ENCODE results near the gene PSMD2.

DNA sequence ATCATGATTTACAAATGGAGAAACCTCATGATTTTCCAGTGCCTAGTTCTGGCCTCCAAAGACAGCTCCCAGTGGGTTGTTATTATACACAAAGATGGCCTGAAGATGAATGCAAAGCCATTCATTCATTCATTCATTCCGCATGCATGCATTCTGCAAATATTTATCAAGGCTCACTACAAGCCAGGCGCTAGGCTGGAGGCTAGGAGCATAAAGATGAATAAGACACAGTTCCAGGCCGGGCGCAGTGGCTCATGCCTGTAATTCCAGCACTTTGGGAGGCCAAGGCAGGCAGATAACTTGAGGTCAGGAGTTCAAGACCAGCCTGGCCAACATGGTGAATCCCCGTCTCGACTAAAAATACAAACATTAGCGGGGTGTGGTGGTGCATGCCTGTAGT lies 2.4 kb upstream of the PSMD2 start:
- TF ChIP-seq, protein P1, sequence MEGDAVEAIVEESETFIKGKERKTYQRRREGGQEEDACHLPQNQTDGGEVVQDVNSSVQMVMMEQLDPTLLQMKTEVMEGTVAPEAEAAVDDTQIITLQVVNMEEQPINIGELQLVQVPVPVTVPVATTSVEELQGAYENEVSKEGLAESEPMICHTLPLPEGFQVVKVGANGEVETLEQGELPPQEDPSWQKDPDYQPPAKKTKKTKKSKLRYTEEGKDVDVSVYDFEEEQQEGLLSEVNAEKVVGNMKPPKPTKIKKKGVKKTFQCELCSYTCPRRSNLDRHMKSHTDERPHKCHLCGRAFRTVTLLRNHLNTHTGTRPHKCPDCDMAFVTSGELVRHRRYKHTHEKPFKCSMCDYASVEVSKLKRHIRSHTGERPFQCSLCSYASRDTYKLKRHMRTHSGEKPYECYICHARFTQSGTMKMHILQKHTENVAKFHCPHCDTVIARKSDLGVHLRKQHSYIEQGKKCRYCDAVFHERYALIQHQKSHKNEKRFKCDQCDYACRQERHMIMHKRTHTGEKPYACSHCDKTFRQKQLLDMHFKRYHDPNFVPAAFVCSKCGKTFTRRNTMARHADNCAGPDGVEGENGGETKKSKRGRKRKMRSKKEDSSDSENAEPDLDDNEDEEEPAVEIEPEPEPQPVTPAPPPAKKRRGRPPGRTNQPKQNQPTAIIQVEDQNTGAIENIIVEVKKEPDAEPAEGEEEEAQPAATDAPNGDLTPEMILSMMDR (conservative IDR thresholded peaks at IDR 0.05) = no peak
- no peak for TF ChIP-seq ZFX (IDR thresholded peaks at IDR 0.05)

All from C4-2B (cell line).